HUES64 (cell line): ENCODE measurements around the gene B3GAT1.
"Not testable (repeated sequence)": the region's sequence is repeated elsewhere in the genome, so short reads cannot be mapped to it uniquely, and the experiment has no call there.

Experiments
- H3K27ac ChIP-seq: 2 replicates; pipeline ENCODE4 v1.7.0; 2013; ENCODE audit warnings: low read depth, low read length, inconsistent platforms
- H3K27me3 ChIP-seq: 2 replicates; pipeline ENCODE4 v1.6.1; 2013; ENCODE audit warnings: mild to moderate bottlenecking, low read length; ENCODE audit not compliant: insufficient read depth
- H3K36me3 ChIP-seq: 2 replicates; pipeline ENCODE4 v1.6.1; 2013; ENCODE audit warnings: mild to moderate bottlenecking, low read length; ENCODE audit not compliant: insufficient read depth
- H3K4me1 ChIP-seq: 2 replicates; pipeline ENCODE4 v1.6.1; 2013; ENCODE audit warnings: mild to moderate bottlenecking, low read length, moderate library complexity; ENCODE audit not compliant: insufficient read depth
- H3K4me3 ChIP-seq: 2 replicates; pipeline ENCODE4 v1.5.1; 2013; ENCODE audit warnings: mild to moderate bottlenecking, low read length, moderate library complexity
- H3K9ac ChIP-seq: 2 replicates; pipeline ENCODE4 v1.6.1; 2013; ENCODE audit warnings: mild to moderate bottlenecking, low read depth, low read length
- H3K9me3 ChIP-seq: 2 replicates; pipeline ENCODE4 v1.6.1; 2013; ENCODE audit warnings: low read depth, low read length; ENCODE audit not compliant: insufficient read depth
- WGBS: fragments of 150-250, 120-280 bp; methylation state at CpG from one replicate; pipeline ENCODE4 v1.1.7; 2013; ENCODE audit warnings: missing lambda C conversion rate; 5-methylcytosine and 5-hydroxymethylcytosine counted together

The B3GAT1 gene

GRCh38 chr11:134452026-134452837 lies 40.2 kb upstream of the B3GAT1 start:
- H3K27ac ChIP-seq: no peak overlapping the region
- no peaks in the 10 kb centered on the region for H3K9me3 ChIP-seq
- H3K4me1 ChIP-seq: no peaks in the 10 kb centered on the region
- H3K9ac ChIP-seq: no peak overlapping the region
- WGBS: 83% methylated on average over 14 of the region's 14 CpGs
- H3K27me3 ChIP-seq: no peaks in the 10 kb centered on the region
- no peak overlapping the region for H3K4me3 ChIP-seq
- no peaks in the 10 kb centered on the region for H3K36me3 ChIP-seq

- Histone ChIP-seq H3K4me1 (no peaks in the 10 kb centered on the region), H3K9me3 (no peaks in the 10 kb centered on the region), H3K27ac (no peak overlapping the region), H3K9ac (no peak overlapping the region), H3K36me3 (no peaks in the 10 kb centered on the region), H3K4me3 (no peak overlapping the region), H3K27me3 (no peaks in the 10 kb centered on the region)
- WGBS: 91% methylated on average over 7 of the region's 7 CpGs
Measured at GRCh38 chr11:134450186-134450585, 38.1 kb upstream of the B3GAT1 start.

- WGBS: 81% methylated on average over 7 of the region's 7 CpGs
- H3K4me3 ChIP-seq: no peak overlapping the region
- no peaks in the 10 kb centered on the region for H3K4me1 ChIP-seq
- H3K9ac ChIP-seq: no peak overlapping the region
- no peaks in the 10 kb centered on the region for H3K9me3 ChIP-seq
- H3K27ac ChIP-seq: no peak overlapping the region
- no peaks in the 10 kb centered on the region for H3K36me3 ChIP-seq
- no peaks in the 10 kb centered on the region for H3K27me3 ChIP-seq
Measured at GRCh38 chr11:134449713-134450112, 37.7 kb upstream of the B3GAT1 start.

- H3K4me3 ChIP-seq: no peak overlapping the region
- no peak overlapping the region for H3K27ac ChIP-seq
- 94% methylated on average over 1 of the region's 1 CpG for WGBS
- no peaks in the 10 kb centered on the region for H3K36me3 ChIP-seq
- no peaks in the 10 kb centered on the region for H3K9me3 ChIP-seq
- no peaks in the 10 kb centered on the region for H3K27me3 ChIP-seq
- H3K9ac ChIP-seq: no peak overlapping the region
- H3K4me1 ChIP-seq: no peaks in the 10 kb centered on the region
Measured at GRCh38 chr11:134449051-134449450, 37.0 kb upstream of the B3GAT1 start.

- Histone ChIP-seq H3K36me3 (no peaks in the 10 kb centered on the region), H3K27me3 (no peaks in the 10 kb centered on the region), H3K4me1 (no peaks in the 10 kb centered on the region), H3K9ac (no peak overlapping the region), H3K4me3 (no peak overlapping the region), H3K9me3 (no peaks in the 10 kb centered on the region), H3K27ac (no peak overlapping the region)
- WGBS: 97% methylated on average over 27 of the region's 27 CpGs
Measured at GRCh38 chr11:134447696-134448095, 35.7 kb upstream of the B3GAT1 start.

- 90% methylated on average over 16 of the region's 16 CpGs for WGBS
- Histone ChIP-seq H3K9ac (no peak overlapping the region), H3K9me3 (no peaks in the 10 kb centered on the region), H3K27ac (no peak overlapping the region), H3K4me1 (no peaks in the 10 kb centered on the region), H3K36me3 (no peaks in the 10 kb centered on the region), H3K4me3 (no peak overlapping the region), H3K27me3 (no peaks in the 10 kb centered on the region)
Measured at GRCh38 chr11:134445601-134446325, 33.7 kb upstream of the B3GAT1 start.

- H3K36me3 ChIP-seq, H3K4me1 ChIP-seq, H3K9ac ChIP-seq, H3K27ac ChIP-seq, H3K27me3 ChIP-seq, H3K4me3 ChIP-seq, H3K9me3 ChIP-seq: not testable (repeated sequence)
- 93% methylated on average over 17 of the region's 17 CpGs for WGBS
Measured at GRCh38 chr11:134444160-134445108, 32.4 kb upstream of the B3GAT1 start.

GRCh38 chr11:134443246-134443645 lies 31.2 kb upstream of the B3GAT1 start:
- no peak overlapping the region for H3K4me3 ChIP-seq
- no peaks in the 10 kb centered on the region for H3K4me1 ChIP-seq
- H3K27me3 ChIP-seq: no peaks in the 10 kb centered on the region
- 91% methylated on average over 6 of the region's 6 CpGs for WGBS
- no peaks in the 10 kb centered on the region for H3K36me3 ChIP-seq
- H3K9ac ChIP-seq: no peak overlapping the region
- H3K27ac ChIP-seq: no peak overlapping the region
- H3K9me3 ChIP-seq: no peaks in the 10 kb centered on the region

- Histone ChIP-seq H3K9me3 (no peaks in the 10 kb centered on the region), H3K27me3 (no peaks in the 10 kb centered on the region), H3K9ac (no peak overlapping the region), H3K36me3 (no peaks in the 10 kb centered on the region), H3K4me3 (no peak overlapping the region), H3K27ac (no peak overlapping the region), H3K4me1 (no peaks in the 10 kb centered on the region)
- 86% methylated on average over 10 of the region's 10 CpGs for WGBS
Measured at GRCh38 chr11:134442246-134442645, 30.2 kb upstream of the B3GAT1 start.

- Histone ChIP-seq H3K27me3 (no peaks in the 10 kb centered on the region), H3K4me1 (no peaks in the 10 kb centered on the region), H3K27ac (no peak overlapping the region), H3K9me3 (no peaks in the 10 kb centered on the region), H3K4me3 (no peak overlapping the region), H3K9ac (no peak overlapping the region), H3K36me3 (no peaks in the 10 kb centered on the region)
- WGBS: 88% methylated on average over 3 of the region's 4 CpGs
Measured at GRCh38 chr11:134441706-134442105, 29.7 kb upstream of the B3GAT1 start.

- no peak overlapping the region for H3K27ac ChIP-seq
- H3K36me3 ChIP-seq: no peaks in the 10 kb centered on the region
- no peaks in the 10 kb centered on the region for H3K9me3 ChIP-seq
- WGBS: 79% methylated on average over 8 of the region's 9 CpGs
- no peak overlapping the region for H3K9ac ChIP-seq
- no peak overlapping the region for H3K4me3 ChIP-seq
- H3K27me3 ChIP-seq: no peaks in the 10 kb centered on the region
- no peaks in the 10 kb centered on the region for H3K4me1 ChIP-seq
Measured at GRCh38 chr11:134441281-134441680, 29.2 kb upstream of the B3GAT1 start.
